IPS-20b (cell line): ENCODE data around the gene MCEE.
"Not testable (repeated sequence)": the region's sequence is repeated elsewhere in the genome, so short reads cannot be mapped to it uniquely, and the experiment has no call there.

ENCODE experiments used
- H3K27ac ChIP-seq: one replicate; pipeline ENCODE4 v1.5.1; 2013; ENCODE audit warnings: low read length
- H3K27me3 ChIP-seq: 2 replicates; pipeline ENCODE4 v1.6.1; 2013; ENCODE audit warnings: mild to moderate bottlenecking, low read length, inconsistent platforms; ENCODE audit not compliant: insufficient read depth
- H3K36me3 ChIP-seq: 2 replicates; pipeline ENCODE4 v1.6.1; 2013; ENCODE audit warnings: low read depth, mild to moderate bottlenecking, inconsistent platforms, low read length, moderate library complexity; ENCODE audit not compliant: insufficient read depth
- H3K4me1 ChIP-seq: 2 replicates; pipeline ENCODE4 v1.6.1; 2013; ENCODE audit warnings: mild to moderate bottlenecking, control low read depth, inconsistent platforms, low read length, moderate library complexity; ENCODE audit not compliant: insufficient read depth
- H3K4me3 ChIP-seq: 2 replicates; pipeline ENCODE4 v1.5.1; 2013; ENCODE audit warnings: mild to moderate bottlenecking, low read length, inconsistent platforms
- H3K9ac ChIP-seq: 2 replicates; pipeline ENCODE4 v1.6.1; 2013; ENCODE audit warnings: low read depth, mild to moderate bottlenecking, inconsistent platforms, low read length, moderate library complexity
- H3K9me3 ChIP-seq: 2 replicates; pipeline ENCODE4 v1.6.1; 2013; ENCODE audit warnings: mild to moderate bottlenecking, low read depth, low read length, inconsistent platforms; ENCODE audit not compliant: insufficient read depth

The MCEE gene

GRCh38 chr2:71125506-71126294 lies 4.3 kb downstream of the MCEE start:
- no peak overlapping the region for H3K4me3 ChIP-seq
- no peaks in the 10 kb centered on the region for H3K9me3 ChIP-seq
- H3K36me3 ChIP-seq: peaks cover 19% of the 10 kb centered on the region
- no peak overlapping the region for H3K27ac ChIP-seq
- no peak overlapping the region for H3K9ac ChIP-seq
- no peaks in the 10 kb centered on the region; the same call in 1 of the 2 replicates for H3K4me1 ChIP-seq
- H3K27me3 ChIP-seq: no peaks in the 10 kb centered on the region

DNA sequence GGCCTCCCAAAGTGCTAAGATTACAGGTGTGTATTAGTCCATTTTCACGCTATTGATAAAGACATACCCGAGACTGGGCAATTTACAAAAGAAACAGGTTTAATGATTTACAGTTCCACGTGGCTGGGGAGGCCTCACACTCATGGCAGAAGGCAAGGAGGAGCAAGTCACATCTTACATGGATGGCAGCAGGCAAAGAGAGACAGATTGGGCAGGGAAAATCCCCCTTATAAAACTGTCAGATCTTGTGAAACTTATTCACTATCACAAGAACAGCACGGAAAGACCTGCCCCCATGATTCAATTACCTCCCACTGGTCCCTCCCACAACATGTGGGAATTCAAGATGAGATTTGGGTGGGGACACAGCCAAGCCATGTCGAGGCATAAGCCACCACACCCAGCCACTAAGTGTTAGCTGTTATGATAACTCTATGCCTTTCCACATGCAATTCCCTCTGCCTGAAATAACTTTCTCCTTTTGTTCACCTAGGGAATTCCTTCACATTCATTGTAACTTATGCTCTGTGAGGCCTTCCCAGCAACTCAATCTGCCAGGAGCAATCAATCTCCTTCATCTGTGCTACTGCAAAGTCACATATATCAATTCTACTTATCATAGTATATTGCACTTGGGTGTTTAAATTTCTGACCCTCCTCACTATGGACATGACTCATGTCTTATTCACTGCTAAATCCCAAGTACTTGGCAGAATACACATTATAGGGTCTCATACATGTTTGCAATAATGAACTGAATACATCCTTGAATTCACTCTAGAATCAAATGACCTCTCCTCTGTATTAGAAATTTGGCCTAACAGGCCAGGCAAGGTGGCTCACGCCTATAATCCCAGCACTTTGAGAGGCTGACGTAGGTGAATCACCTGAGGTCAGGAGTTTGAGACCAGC lies 7.4 kb downstream of the MCEE start:
- Histone ChIP-seq H3K4me3 (no peak overlapping the region), H3K36me3 (peaks cover 34% of the 10 kb centered on the region)

DNA sequence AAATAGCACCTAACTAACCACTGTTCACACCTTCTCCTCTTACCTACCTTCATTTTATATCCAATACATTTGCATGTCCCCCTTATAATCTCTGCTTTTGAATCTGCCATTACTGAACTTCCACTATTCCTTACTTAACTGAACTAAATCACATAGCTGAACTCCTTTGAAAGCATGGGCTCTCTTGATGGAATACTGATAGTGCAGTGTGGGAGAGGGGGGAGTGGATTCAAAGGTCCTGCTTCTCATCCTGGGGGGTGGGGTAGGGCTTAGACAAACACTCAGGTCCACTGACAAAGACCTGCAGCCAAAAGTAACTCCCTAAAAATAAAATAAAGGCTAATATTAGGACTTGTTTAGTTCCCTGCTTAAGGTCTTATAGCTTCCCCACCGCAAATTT lies 8.6 kb downstream of the MCEE start:
- no peaks in the 10 kb centered on the region for H3K9me3 ChIP-seq
- no peak overlapping the region for H3K9ac ChIP-seq
- H3K27ac ChIP-seq: no peak overlapping the region
- H3K4me1 ChIP-seq: no peaks in the 10 kb centered on the region
- no peak overlapping the region for H3K4me3 ChIP-seq
- peaks cover 40% of the 10 kb centered on the region for H3K36me3 ChIP-seq
- no peaks in the 10 kb centered on the region for H3K27me3 ChIP-seq

More for the DNA sequence above, 7.4 kb downstream of the MCEE start:
- no peaks in the 10 kb centered on the region for H3K27me3 ChIP-seq
- no peak overlapping the region for H3K9ac ChIP-seq
- H3K9me3 ChIP-seq: no peaks in the 10 kb centered on the region
- H3K4me1 ChIP-seq: no peaks in the 10 kb centered on the region
- no peak overlapping the region for H3K27ac ChIP-seq

DNA sequence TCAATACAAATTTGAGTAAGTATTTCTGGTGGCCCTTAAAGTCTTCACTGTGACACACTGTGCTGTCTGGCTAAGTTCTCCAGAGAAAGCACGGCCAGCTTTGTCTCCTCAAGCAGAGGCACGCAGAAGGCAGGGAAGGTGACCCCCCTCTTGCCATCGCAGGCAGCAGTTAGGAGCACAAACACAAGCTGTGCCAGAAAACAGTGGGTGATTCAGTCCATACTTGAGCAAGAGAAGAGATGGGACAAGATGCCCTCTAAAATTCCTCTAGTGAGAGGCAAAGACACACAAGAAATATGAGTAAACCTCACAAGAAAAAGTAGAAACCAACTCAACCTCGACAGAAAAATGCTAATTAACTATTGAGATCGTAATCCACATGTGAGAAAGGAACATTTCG lies 9.8 kb downstream of the MCEE start:
- no peaks in the 10 kb centered on the region for H3K9me3 ChIP-seq
- H3K27ac ChIP-seq: no peak overlapping the region
- no peak overlapping the region for H3K9ac ChIP-seq
- no peaks in the 10 kb centered on the region for H3K27me3 ChIP-seq
- H3K4me1 ChIP-seq: no peaks in the 10 kb centered on the region
- H3K4me3 ChIP-seq: no peak overlapping the region
- peaks cover 42% of the 10 kb centered on the region for H3K36me3 ChIP-seq

GRCh38 chr2:71117063-71117462 lies 13.0 kb downstream of the MCEE start:
- H3K4me1 ChIP-seq: no peaks in the 10 kb centered on the region
- H3K27me3 ChIP-seq: no peaks in the 10 kb centered on the region
- H3K36me3 ChIP-seq: peaks cover 47% of the 10 kb centered on the region
- H3K4me3 ChIP-seq: no peak overlapping the region
- no peak overlapping the region for H3K9ac ChIP-seq
- H3K27ac ChIP-seq: no peak overlapping the region
- H3K9me3 ChIP-seq: no peaks in the 10 kb centered on the region

- H3K9me3 ChIP-seq: no peaks in the 10 kb centered on the region
- H3K27me3 ChIP-seq: no peaks in the 10 kb centered on the region
- H3K36me3 ChIP-seq: peaks cover 36% of the 10 kb centered on the region
- no peaks in the 10 kb centered on the region for H3K4me1 ChIP-seq
- no peak overlapping the region for H3K4me3 ChIP-seq
- no peak overlapping the region for H3K27ac ChIP-seq
- no peak overlapping the region for H3K9ac ChIP-seq
Measured at GRCh38 chr2:71113843-71114242, 16.2 kb downstream of the MCEE start.

DNA sequence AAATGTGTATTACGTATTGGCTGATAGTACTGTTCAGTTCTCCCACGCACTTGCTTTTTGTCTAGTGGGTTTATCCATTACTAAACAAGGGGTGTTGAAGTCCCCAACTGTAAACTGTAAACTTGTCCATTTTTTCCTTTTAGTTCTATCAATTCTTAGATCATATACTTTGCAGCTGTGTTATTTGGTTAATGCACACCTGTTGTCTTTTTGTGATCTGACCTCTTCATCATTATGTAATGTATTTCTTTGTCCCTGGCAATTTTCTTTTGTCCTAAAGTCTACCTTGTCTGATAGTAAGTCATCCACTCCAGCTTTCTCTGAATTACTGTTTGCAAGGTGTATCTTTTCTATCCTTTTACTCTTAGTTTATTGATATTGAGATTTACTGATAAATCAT lies 21.9 kb downstream of the MCEE start:
- no peak overlapping the region for H3K4me3 ChIP-seq
- peaks cover 2% of the 10 kb centered on the region; the same call in 1 of the 2 replicates for H3K4me1 ChIP-seq
- no peak overlapping the region for H3K27ac ChIP-seq
- no peak overlapping the region for H3K9ac ChIP-seq
- peaks cover 14% of the 10 kb centered on the region; the same call in 1 of the 2 replicates for H3K36me3 ChIP-seq
- no peaks in the 10 kb centered on the region; the same call in 1 of the 2 replicates for H3K9me3 ChIP-seq
- no peaks in the 10 kb centered on the region for H3K27me3 ChIP-seq

DNA sequence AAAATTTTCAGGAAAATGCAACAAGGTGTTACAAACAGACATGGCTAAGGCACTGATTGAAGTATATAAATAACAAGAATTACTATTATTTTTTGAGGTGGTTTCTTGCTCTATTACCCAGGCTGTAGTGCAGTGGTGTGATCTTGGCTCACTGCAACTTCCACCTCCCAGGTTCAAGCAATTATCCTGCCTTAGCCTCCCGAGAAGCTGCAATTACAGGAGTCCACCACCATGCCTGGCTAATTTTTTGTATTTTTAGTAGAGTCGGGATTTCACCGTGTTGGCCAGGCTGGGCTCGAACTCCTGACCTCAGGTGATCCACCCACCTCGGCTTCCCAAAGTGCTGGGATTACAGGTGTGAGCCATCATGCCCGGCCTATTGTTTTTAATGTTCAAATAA lies 23.6 kb downstream of the MCEE start:
- H3K27ac ChIP-seq, H3K9me3 ChIP-seq, H3K4me1 ChIP-seq, H3K9ac ChIP-seq, H3K4me3 ChIP-seq, H3K27me3 ChIP-seq: not testable (repeated sequence)
- H3K36me3 ChIP-seq: peaks cover 13% of the 10 kb centered on the region; the same call in 1 of the 2 replicates

DNA sequence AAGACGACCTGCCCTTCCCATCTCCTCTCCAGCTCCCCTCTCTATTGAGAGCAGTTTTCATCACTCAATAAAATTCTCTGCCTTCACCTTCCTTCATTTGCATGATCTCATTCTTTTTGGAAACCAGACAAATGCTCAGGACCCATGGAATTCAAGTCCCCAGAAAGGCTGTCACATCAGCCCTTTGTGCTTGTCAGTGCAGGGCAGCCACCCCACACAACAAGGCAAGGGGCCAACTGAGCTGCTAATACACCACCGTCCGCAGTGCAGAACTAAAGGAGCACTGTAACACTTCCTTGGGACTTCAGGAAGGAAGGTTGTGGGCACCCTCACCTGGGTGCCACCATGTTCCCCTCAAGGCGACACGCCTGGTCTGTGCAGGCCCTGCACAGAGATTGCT lies 26.2 kb downstream of the MCEE start:
- Histone ChIP-seq H3K9ac (no peak overlapping the region), H3K9me3 (no peaks in the 10 kb centered on the region; the same call in 1 of the 2 replicates), H3K36me3 (peaks cover 1% of the 10 kb centered on the region; the same call in 1 of the 2 replicates), H3K4me1 (peaks cover 7% of the 10 kb centered on the region; the same call in 1 of the 2 replicates), H3K27me3 (no peaks in the 10 kb centered on the region), H3K4me3 (no peak overlapping the region), H3K27ac (no peak overlapping the region)

DNA sequence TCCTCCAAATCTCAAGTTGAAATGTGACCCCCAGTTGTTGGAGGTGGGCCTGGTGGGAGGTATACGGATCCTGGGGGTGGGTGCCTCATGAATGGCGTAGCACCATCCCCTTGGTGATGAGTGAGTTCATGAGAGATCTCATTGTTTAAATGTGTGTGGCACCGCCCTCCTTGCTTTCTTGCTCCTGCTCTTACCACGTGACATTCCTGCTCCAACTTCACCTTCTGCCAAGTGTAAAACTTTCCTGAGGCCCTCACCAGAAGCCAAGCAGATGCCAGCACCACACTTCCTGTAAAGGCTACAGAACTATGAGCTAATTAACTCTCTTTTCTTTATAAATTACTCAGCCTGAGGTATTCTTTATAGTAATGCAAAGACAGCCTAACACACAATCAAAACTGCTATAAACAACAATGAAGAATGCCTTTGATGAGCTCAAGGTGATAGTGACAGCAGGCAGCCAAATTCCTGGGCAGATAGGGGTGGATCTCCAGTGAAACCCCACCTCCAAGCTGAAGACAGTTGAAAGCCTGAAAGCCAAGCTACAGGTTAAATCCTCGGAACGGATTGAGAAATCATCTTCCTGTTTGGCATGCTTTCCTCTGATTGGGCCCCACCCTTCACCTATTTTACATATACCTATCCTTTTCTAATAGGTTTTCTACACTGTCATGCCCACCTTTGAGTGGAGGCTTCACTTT lies 26.9 kb downstream of the MCEE start:
- Histone ChIP-seq H3K9ac (no peak overlapping the region), H3K9me3 (no peaks in the 10 kb centered on the region; the same call in 1 of the 2 replicates), H3K27me3 (no peaks in the 10 kb centered on the region), H3K4me3 (no peak overlapping the region), H3K36me3 (no peaks in the 10 kb centered on the region), H3K4me1 (peaks cover 7% of the 10 kb centered on the region; the same call in 1 of the 2 replicates), H3K27ac (no peak overlapping the region)

DNA sequence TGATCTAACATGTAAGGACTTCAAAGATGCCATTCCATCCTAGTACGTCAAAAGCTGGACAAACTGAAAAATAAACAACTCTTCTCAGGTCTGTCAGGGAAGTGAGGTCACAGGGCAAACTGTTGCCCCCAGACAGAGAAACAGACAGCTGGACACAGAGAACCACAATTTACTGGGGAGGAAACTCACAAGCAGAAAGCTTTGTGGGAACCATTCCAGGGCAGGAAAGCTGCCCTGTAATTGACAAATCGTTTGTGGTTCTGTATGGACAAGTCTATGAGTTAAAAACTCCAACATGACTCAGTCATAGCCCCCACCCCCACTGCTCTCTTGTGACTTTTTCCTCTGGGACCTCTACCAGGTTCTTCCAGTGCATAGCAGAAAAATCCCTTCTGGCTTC lies 28.4 kb downstream of the MCEE start:
- no peaks in the 10 kb centered on the region; the same call in 1 of the 2 replicates for H3K9me3 ChIP-seq
- no peaks in the 10 kb centered on the region for H3K36me3 ChIP-seq
- peaks cover 7% of the 10 kb centered on the region; the same call in 1 of the 2 replicates for H3K4me1 ChIP-seq
- H3K9ac ChIP-seq: no peak overlapping the region
- no peaks in the 10 kb centered on the region for H3K27me3 ChIP-seq
- H3K27ac ChIP-seq: no peak overlapping the region
- no peak overlapping the region for H3K4me3 ChIP-seq
